K562 (cell line): ENCODE data around the gene CNOT4. TPM values are rescaled to one million over a fixed set of nuclear protein-coding genes. Genes with fewer than 3 reads are reported as not detected.

Experiments
- CBX1 ChIP-seq: sonication (generic); IDR thresholded peaks from 2 replicates; pipeline ENCODE4 v1.6.1; 2016; ENCODE audit warnings: antibody characterized with exemption, low read depth, mild to moderate bottlenecking
- E4F1 ChIP-seq: fragments of 250-450 bp; sonication (Bioruptor Pico); IDR thresholded peaks from 2 replicates; pipeline ENCODE4 v1.5.0; 2021; ENCODE audit warnings: mild to moderate bottlenecking, borderline replicate concordance
- LCOR ChIP-seq: sonication (generic); formaldehyde crosslinking; IDR thresholded peaks from 2 replicates; pipeline ENCODE4 v1.8.0; 2022; ENCODE audit warnings: mild to moderate bottlenecking, missing genetic modification reagents
- POLR2H ChIP-seq: IDR thresholded peaks from 2 replicates; pipeline ENCODE4 v1.6.1; 2016; ENCODE audit warnings: missing genetic modification characterization, low read depth, mild to moderate bottlenecking, control low read depth, missing compliant biosample characterization, moderate library complexity
- POU5F1 ChIP-seq: fragments of 150-350 bp; IDR thresholded peaks from 2 replicates; pipeline ENCODE4 v1.6.1; 2014; ENCODE audit warnings: borderline replicate concordance, low read length, low read depth, mild to moderate bottlenecking; ENCODE audit not compliant: partially characterized antibody
- RFX5 ChIP-seq: IDR thresholded peaks from 2 replicates; pipeline ENCODE4 v1.6.1; 2011; ENCODE audit warnings: low read depth, mild to moderate bottlenecking, improper control_type of control experiment, low read length
- RFX7 ChIP-seq: fragments of 250-450 bp; sonication (Bioruptor Pico); IDR thresholded peaks from 2 replicates; pipeline ENCODE4 v1.5.1; 2021; ENCODE audit warnings: mild to moderate bottlenecking
- SIN3A ChIP-seq, 2 experiments: fragments of 150-350 bp in 1 of 2; IDR thresholded peaks; 2 replicates each; pipeline ENCODE4 v1.6.1; 2011 to 2016; ENCODE audit warnings: borderline replicate concordance in 2 of 2, low read depth in 2 of 2, low read length in 2 of 2, mild to moderate bottlenecking in 2 of 2, moderate library complexity in 2 of 2; ENCODE audit not compliant: control insufficient read depth in 1 of 2
- SOX6 ChIP-seq: fragments of 450-650 bp; IDR thresholded peaks from 2 replicates; pipeline ENCODE4 v1.6.1; 2014; ENCODE audit warnings: mild to moderate bottlenecking
- THRAP3 ChIP-seq: fragments of 450-650 bp; IDR thresholded peaks from 2 replicates; pipeline ENCODE4 v1.6.1; 2016; ENCODE audit warnings: mild to moderate bottlenecking, inconsistent platforms, borderline replicate concordance
- XRCC4 ChIP-seq: IDR thresholded peaks from one replicate; pipeline ENCODE4 v1.6.1; 2011; ENCODE audit not compliant: insufficient read depth, insufficient read length; ENCODE audit errors: extremely low read depth
- ZBTB7A ChIP-seq: IDR thresholded peaks from 2 replicates; pipeline ENCODE4 v1.6.1; 2011; ENCODE audit warnings: low read depth, mild to moderate bottlenecking, low read length, moderate library complexity, borderline replicate concordance; ENCODE audit not compliant: control insufficient read depth
- ZNF668 ChIP-seq: fragments of 250-450 bp; sonication (Bioruptor Pico); IDR thresholded peaks from 2 replicates; pipeline ENCODE4 v1.8.0; 2022; ENCODE audit warnings: mild to moderate bottlenecking, inconsistent platforms
- polyA plus RNA-seq, 8 experiments: library from polyadenylated mRNA; depleted of rRNA in 4 of 8; stranded (reverse) in 5 of 8; unstranded in 3 of 8; fragments of >200 nt; fragmentation: Nextera tagmentation in 2 of 8; fragmentation: Illumina TruSeq in 1 of 8; extraction: Ambion mirVana in 2 of 8; extraction: Trizol in 1 of 8; gene quantifications; 2 replicates each; pipeline versions ENCODE4 v1.2.1 to v1.2.3, GENCODE V29; 2011 to 2014; ENCODE audit warnings: inconsistent platforms in 1 of 8, missing spikeins in 1 of 8
- total RNA-seq, 7 experiments: library from RNA; depleted of rRNA in 6 of 7; stranded (reverse); fragments of >200 nt in 6 of 7; fragmentation: Illumina TruSeq in 2 of 7; extraction: Trizol in 2 of 7; gene quantifications; 2 replicates each; pipeline versions ENCODE4 v1.2.1 to v1.2.3, GENCODE V29; 2011 to 2021; ENCODE audit warnings: low replicate concordance in 1 of 7
- TF ChIP-seq, protein P1 (sequence below), 2 experiments: fragments of 200-800 bp in 1 of 2; sonication (Bioruptor generic) in 1 of 2; sonication (generic) in 1 of 2; formaldehyde crosslinking in 1 of 2; IDR thresholded peaks in 1 of 2; conservative IDR thresholded peaks in 1 of 2; 2 replicates each; pipeline versions ENCODE4 v1.5.0 to v1.6.1; 2016 to 2020; ENCODE audit warnings: missing compliant biosample characterization in 1 of 2, missing genetic modification characterization in 1 of 2, missing genetic modification reagents in 1 of 2
- TF ChIP-seq, protein P2 (sequence below): fragments of 250-450 bp; sonication (Bioruptor Pico); IDR thresholded peaks from 2 replicates; pipeline ENCODE4 v1.8.0; 2022; ENCODE audit warnings: inconsistent platforms, mild to moderate bottlenecking, moderate library complexity, borderline replicate concordance
- TF ChIP-seq, protein P3 (sequence below): fragments of 150-350 bp; IDR thresholded peaks from 2 replicates; pipeline ENCODE4 v1.6.1; 2014; ENCODE audit warnings: low read depth, mild to moderate bottlenecking, low read length, borderline replicate concordance

The CNOT4 gene
- total and polyA plus RNA-seq, 9 of the 15 experiments (the other 6 are each of a cell fraction or from before 2014, with no cell fraction given): 8.6 to 24.1 (median 15.4) TPM

DNA sequence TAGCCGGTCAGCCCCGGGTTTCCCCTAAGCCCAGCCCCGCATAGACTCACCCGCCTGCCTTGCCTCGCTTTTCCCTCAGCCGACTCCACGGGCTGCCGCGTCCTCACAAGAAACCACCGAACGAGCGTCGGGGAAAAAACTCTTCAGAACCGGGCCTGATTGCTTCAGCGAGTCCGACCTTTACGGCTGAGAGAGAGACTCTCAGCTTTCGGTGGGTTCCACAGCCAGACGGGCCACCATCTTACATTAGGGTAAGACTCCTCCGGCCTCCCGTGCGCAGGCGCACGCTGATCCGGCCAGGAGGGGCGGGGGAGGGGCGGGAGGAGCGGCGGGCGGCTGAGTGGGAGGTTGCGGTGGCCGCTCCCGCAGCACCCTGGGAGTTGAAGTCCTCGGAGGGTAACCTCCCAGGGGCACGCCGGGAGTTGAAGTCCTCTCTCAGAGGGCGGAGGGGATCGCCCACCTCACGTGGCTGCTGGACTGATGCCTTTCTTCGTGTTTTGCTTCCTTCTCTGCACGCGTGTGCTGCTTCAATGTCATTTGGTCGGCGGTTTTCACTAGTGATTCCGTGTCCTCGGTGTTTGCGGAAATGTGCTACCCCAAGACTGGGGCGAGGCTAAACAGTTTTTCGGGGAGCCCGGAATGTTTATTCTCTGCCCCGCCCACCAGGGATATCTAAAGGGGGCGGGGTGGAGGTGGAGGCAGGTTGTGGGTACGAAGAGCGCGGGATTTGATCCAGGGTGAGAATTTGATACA is at the start of gene CNOT4 (continued):
- TF ChIP-seq, protein P1, sequence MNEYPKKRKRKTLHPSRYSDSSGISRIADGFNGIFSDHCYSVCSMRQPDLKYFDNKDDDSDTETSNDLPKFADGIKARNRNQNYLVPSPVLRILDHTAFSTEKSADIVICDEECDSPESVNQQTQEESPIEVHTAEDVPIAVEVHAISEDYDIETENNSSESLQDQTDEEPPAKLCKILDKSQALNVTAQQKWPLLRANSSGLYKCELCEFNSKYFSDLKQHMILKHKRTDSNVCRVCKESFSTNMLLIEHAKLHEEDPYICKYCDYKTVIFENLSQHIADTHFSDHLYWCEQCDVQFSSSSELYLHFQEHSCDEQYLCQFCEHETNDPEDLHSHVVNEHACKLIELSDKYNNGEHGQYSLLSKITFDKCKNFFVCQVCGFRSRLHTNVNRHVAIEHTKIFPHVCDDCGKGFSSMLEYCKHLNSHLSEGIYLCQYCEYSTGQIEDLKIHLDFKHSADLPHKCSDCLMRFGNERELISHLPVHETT (CRISPR knock-in tag; conservative IDR thresholded peaks at IDR 0.05 in 1 of 2, IDR thresholded peaks at IDR 0.05 in 1 of 2): peak in 1 of 2 experiments; percentile 83; a peak in 2 of 4 replicates
- peak; percentile 88 for TF ChIP-seq ZBTB7A
- TF ChIP-seq, protein P2, sequence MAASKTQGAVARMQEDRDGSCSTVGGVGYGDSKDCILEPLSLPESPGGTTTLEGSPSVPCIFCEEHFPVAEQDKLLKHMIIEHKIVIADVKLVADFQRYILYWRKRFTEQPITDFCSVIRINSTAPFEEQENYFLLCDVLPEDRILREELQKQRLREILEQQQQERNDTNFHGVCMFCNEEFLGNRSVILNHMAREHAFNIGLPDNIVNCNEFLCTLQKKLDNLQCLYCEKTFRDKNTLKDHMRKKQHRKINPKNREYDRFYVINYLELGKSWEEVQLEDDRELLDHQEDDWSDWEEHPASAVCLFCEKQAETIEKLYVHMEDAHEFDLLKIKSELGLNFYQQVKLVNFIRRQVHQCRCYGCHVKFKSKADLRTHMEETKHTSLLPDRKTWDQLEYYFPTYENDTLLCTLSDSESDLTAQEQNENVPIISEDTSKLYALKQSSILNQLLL (CRISPR knock-in tag): no peak
- no peak for TF ChIP-seq ZNF668 (CRISPR knock-in tag)
- 0 out of 2 replicates have a peak, but pooled peaks have one; percentile 12 for TF ChIP-seq THRAP3
- TF ChIP-seq CBX1: peak; percentile 66; the same call in 1 of the 2 replicates
- TF ChIP-seq SIN3A (IDR thresholded peaks at IDR 0.05; ENCODE audit: borderline replicate concordance in 2 of 2, control insufficient read depth in 1 of 2, low read depth in 2 of 2, low read length in 2 of 2): peak; percentile 94 to 99; a peak in 3 of 4 replicates
- TF ChIP-seq LCOR: peak; percentile 97
- TF ChIP-seq, protein P3, sequence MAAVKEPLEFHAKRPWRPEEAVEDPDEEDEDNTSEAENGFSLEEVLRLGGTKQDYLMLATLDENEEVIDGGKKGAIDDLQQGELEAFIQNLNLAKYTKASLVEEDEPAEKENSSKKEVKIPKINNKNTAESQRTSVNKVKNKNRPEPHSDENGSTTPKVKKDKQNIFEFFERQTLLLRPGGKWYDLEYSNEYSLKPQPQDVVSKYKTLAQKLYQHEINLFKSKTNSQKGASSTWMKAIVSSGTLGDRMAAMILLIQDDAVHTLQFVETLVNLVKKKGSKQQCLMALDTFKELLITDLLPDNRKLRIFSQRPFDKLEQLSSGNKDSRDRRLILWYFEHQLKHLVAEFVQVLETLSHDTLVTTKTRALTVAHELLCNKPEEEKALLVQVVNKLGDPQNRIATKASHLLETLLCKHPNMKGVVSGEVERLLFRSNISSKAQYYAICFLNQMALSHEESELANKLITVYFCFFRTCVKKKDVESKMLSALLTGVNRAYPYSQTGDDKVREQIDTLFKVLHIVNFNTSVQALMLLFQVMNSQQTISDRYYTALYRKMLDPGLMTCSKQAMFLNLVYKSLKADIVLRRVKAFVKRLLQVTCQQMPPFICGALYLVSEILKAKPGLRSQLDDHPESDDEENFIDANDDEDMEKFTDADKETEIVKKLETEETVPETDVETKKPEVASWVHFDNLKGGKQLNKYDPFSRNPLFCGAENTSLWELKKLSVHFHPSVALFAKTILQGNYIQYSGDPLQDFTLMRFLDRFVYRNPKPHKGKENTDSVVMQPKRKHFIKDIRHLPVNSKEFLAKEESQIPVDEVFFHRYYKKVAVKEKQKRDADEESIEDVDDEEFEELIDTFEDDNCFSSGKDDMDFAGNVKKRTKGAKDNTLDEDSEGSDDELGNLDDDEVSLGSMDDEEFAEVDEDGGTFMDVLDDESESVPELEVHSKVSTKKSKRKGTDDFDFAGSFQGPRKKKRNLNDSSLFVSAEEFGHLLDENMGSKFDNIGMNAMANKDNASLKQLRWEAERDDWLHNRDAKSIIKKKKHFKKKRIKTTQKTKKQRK: peak; percentile 44; the same call in 1 of the 2 replicates
- TF ChIP-seq E4F1 (CRISPR knock-in tag): no peak
- peak; percentile 53; the same call in 1 of the 2 replicates for TF ChIP-seq SOX6
- 0 out of 2 replicates have a peak, but pooled peaks have one; percentile 14 for TF ChIP-seq RFX5
- no peak for TF ChIP-seq XRCC4
- TF ChIP-seq POLR2H (tag): peak; percentile 82
- TF ChIP-seq RFX7 (CRISPR knock-in tag): no peak
- no peak for TF ChIP-seq POU5F1
